Stimulated activated memory B cell treated with anti-CD40 and anti-IgM and Interleukin-4, amounts not matched to agents 10 μg/mL and 1 μg/mL and 100 μg/mL, for 72 hours (primary cell): ENCODE data around the gene RER1.

Experiments used
- ATAC-seq: fragments of 150-1000 bp; cut with Tn5 transposase; 2 replicates; pipeline ENCODE4 v1.10.0; 2021
- H3K27ac Mint-ChIP-seq: one replicate; pipeline ENCODE4 v1.8.0; 2022; ENCODE audit warnings: mild to moderate bottlenecking, mixed read lengths
- H3K27me3 Mint-ChIP-seq: one replicate; pipeline ENCODE4 v1.8.0; 2022; ENCODE audit warnings: mixed read lengths
- H3K36me3 Mint-ChIP-seq: one replicate; pipeline ENCODE4 v1.8.0; 2022; ENCODE audit warnings: mixed read lengths
- H3K4me1 Mint-ChIP-seq: one replicate; pipeline ENCODE4 v1.8.0; 2022; ENCODE audit warnings: mixed read lengths
- H3K4me3 Mint-ChIP-seq: one replicate; pipeline ENCODE4 v1.8.0; 2022; ENCODE audit warnings: mild to moderate bottlenecking, moderate library complexity, mixed read lengths
- H3K9me3 Mint-ChIP-seq: one replicate; pipeline ENCODE4 v1.8.0; 2022; ENCODE audit warnings: mixed read lengths

RER1 gene

GRCh38 chr1:2389644-2390043 lies 2.0 kb upstream of the RER1 start:
- peak overlapping the region; percentile 79 for H3K27ac Mint-ChIP-seq

GRCh38 chr1:2391931-2392509 lies 379 bp downstream of the RER1 start:
- Mint-ChIP-seq H3K36me3 (peaks cover 29% of the 10 kb centered on the region), H3K4me3 (peak overlapping the region; percentile 89), H3K4me1 (peaks cover 44% of the 10 kb centered on the region), H3K9me3 (no peaks in the 10 kb centered on the region), H3K27me3 (no peaks in the 10 kb centered on the region), H3K27ac (peak overlapping the region; percentile 79)
- ATAC-seq: peak; percentile 64

More at GRCh38 chr1:2389644-2390043, 2.0 kb upstream of the RER1 start:
- Mint-ChIP-seq H3K4me1 (peaks cover 49% of the 10 kb centered on the region), H3K36me3 (peaks cover 30% of the 10 kb centered on the region), H3K9me3 (no peaks in the 10 kb centered on the region), H3K27me3 (no peaks in the 10 kb centered on the region), H3K4me3 (peak overlapping the region; percentile 89)
- ATAC-seq: no peak

- no peaks in the 10 kb centered on the region for H3K27me3 Mint-ChIP-seq
- peak overlapping the region; percentile 79 for H3K27ac Mint-ChIP-seq
- peaks cover 44% of the 10 kb centered on the region for H3K4me1 Mint-ChIP-seq
- H3K36me3 Mint-ChIP-seq: peaks cover 29% of the 10 kb centered on the region
- peak overlapping the region; percentile 79 for H3K4me3 Mint-ChIP-seq
- no peaks in the 10 kb centered on the region for H3K9me3 Mint-ChIP-seq
- ATAC-seq: no peak
Observed at GRCh38 chr1:2392686-2393085, 1.0 kb downstream of the RER1 start.

- Mint-ChIP-seq H3K4me3 (peak overlapping the region; percentile 79), H3K27ac (peak overlapping the region; percentile 79), H3K9me3 (no peaks in the 10 kb centered on the region), H3K36me3 (peaks cover 29% of the 10 kb centered on the region), H3K27me3 (no peaks in the 10 kb centered on the region), H3K4me1 (peaks cover 44% of the 10 kb centered on the region)
- ATAC-seq: no peak
Observed at GRCh38 chr1:2393471-2393877, 1.8 kb downstream of the RER1 start.

GRCh38 chr1:2394220-2394619 lies 2.6 kb downstream of the RER1 start:
- ATAC-seq: no peak
- no peak overlapping the region for H3K4me3 Mint-ChIP-seq

GRCh38 chr1:2394761-2395160 lies 3.1 kb downstream of the RER1 start:
- Mint-ChIP-seq H3K4me1 (peaks cover 41% of the 10 kb centered on the region), H3K9me3 (no peaks in the 10 kb centered on the region), H3K36me3 (peaks cover 40% of the 10 kb centered on the region), H3K27ac (peak overlapping the region; percentile 36), H3K4me3 (no peak overlapping the region), H3K27me3 (no peaks in the 10 kb centered on the region)
- ATAC-seq: no peak

More at GRCh38 chr1:2394220-2394619, 2.6 kb downstream of the RER1 start:
- peaks cover 36% of the 10 kb centered on the region for H3K36me3 Mint-ChIP-seq
- peak overlapping the region; percentile 36 for H3K27ac Mint-ChIP-seq
- H3K4me1 Mint-ChIP-seq: peaks cover 44% of the 10 kb centered on the region
- H3K9me3 Mint-ChIP-seq: no peaks in the 10 kb centered on the region
- H3K27me3 Mint-ChIP-seq: no peaks in the 10 kb centered on the region

- peak overlapping the region; percentile 36 for H3K27ac Mint-ChIP-seq
Observed at GRCh38 chr1:2395245-2395644, 3.6 kb downstream of the RER1 start.

GRCh38 chr1:2396059-2396458 lies 4.4 kb downstream of the RER1 start:
- Mint-ChIP-seq H3K9me3 (no peaks in the 10 kb centered on the region), H3K27me3 (no peaks in the 10 kb centered on the region), H3K27ac (no peak overlapping the region), H3K36me3 (peaks cover 51% of the 10 kb centered on the region), H3K4me1 (peaks cover 31% of the 10 kb centered on the region), H3K4me3 (no peak overlapping the region)
- no peak for ATAC-seq

More at GRCh38 chr1:2395245-2395644, 3.6 kb downstream of the RER1 start:
- Mint-ChIP-seq H3K36me3 (peaks cover 45% of the 10 kb centered on the region), H3K27me3 (no peaks in the 10 kb centered on the region), H3K4me1 (peaks cover 36% of the 10 kb centered on the region), H3K9me3 (no peaks in the 10 kb centered on the region), H3K4me3 (no peak overlapping the region)
- ATAC-seq: no peak

- Mint-ChIP-seq H3K9me3 (no peaks in the 10 kb centered on the region), H3K27ac (no peak overlapping the region), H3K4me1 (peaks cover 34% of the 10 kb centered on the region), H3K27me3 (no peaks in the 10 kb centered on the region), H3K36me3 (peaks cover 55% of the 10 kb centered on the region), H3K4me3 (no peak overlapping the region)
- ATAC-seq: no peak
Observed at GRCh38 chr1:2396476-2396875, 4.8 kb downstream of the RER1 start.

- no peak for ATAC-seq
- no peaks in the 10 kb centered on the region for H3K27me3 Mint-ChIP-seq
- peaks cover 37% of the 10 kb centered on the region for H3K4me1 Mint-ChIP-seq
- H3K9me3 Mint-ChIP-seq: no peaks in the 10 kb centered on the region
- H3K27ac Mint-ChIP-seq: no peak overlapping the region
- peaks cover 62% of the 10 kb centered on the region for H3K36me3 Mint-ChIP-seq
- no peak overlapping the region for H3K4me3 Mint-ChIP-seq
Observed at GRCh38 chr1:2397007-2397679, 5.5 kb downstream of the RER1 start.

- Mint-ChIP-seq H3K4me3 (no peak overlapping the region), H3K27me3 (no peaks in the 10 kb centered on the region), H3K9me3 (no peaks in the 10 kb centered on the region), H3K36me3 (peaks cover 55% of the 10 kb centered on the region), H3K4me1 (peaks cover 20% of the 10 kb centered on the region), H3K27ac (no peak overlapping the region)
- ATAC-seq: no peak
Observed at GRCh38 chr1:2398871-2399270, 7.2 kb downstream of the RER1 start.

- H3K4me3 Mint-ChIP-seq: no peak overlapping the region
- H3K4me1 Mint-ChIP-seq: peaks cover 8% of the 10 kb centered on the region
- H3K36me3 Mint-ChIP-seq: peaks cover 43% of the 10 kb centered on the region
- H3K27me3 Mint-ChIP-seq: no peaks in the 10 kb centered on the region
- H3K9me3 Mint-ChIP-seq: no peaks in the 10 kb centered on the region
- H3K27ac Mint-ChIP-seq: no peak overlapping the region
- no peak for ATAC-seq
Observed at GRCh38 chr1:2399890-2400575, 8.4 kb downstream of the RER1 start.

- Mint-ChIP-seq H3K4me3 (no peak overlapping the region), H3K4me1 (peaks cover 6% of the 10 kb centered on the region), H3K9me3 (no peaks in the 10 kb centered on the region), H3K27me3 (no peaks in the 10 kb centered on the region), H3K36me3 (peaks cover 42% of the 10 kb centered on the region), H3K27ac (no peak overlapping the region)
- ATAC-seq: no peak
Observed at GRCh38 chr1:2400576-2400909, 8.9 kb downstream of the RER1 start.

- ATAC-seq: no peak
- H3K4me3 Mint-ChIP-seq: no peak overlapping the region
- no peak overlapping the region for H3K27ac Mint-ChIP-seq
- H3K36me3 Mint-ChIP-seq: peaks cover 42% of the 10 kb centered on the region
- H3K9me3 Mint-ChIP-seq: no peaks in the 10 kb centered on the region
- H3K27me3 Mint-ChIP-seq: no peaks in the 10 kb centered on the region
- H3K4me1 Mint-ChIP-seq: peaks cover 6% of the 10 kb centered on the region
Observed at GRCh38 chr1:2400950-2401649, 9.5 kb downstream of the RER1 start.

- Mint-ChIP-seq H3K4me1 (peaks cover 6% of the 10 kb centered on the region), H3K36me3 (peaks cover 44% of the 10 kb centered on the region), H3K4me3 (no peak overlapping the region), H3K27me3 (no peaks in the 10 kb centered on the region), H3K9me3 (no peaks in the 10 kb centered on the region), H3K27ac (no peak overlapping the region)
- no peak for ATAC-seq
Observed at GRCh38 chr1:2402420-2402819, 10.8 kb downstream of the RER1 start.
